Renal cortex interstitium (tissue), 15 donors: Measurements from ENCODE around the gene PSAP. TPM values are rescaled to one million over a fixed set of nuclear protein-coding genes. Genes with fewer than 3 reads are reported as not detected.
"Not testable (repeated sequence)": the region's sequence is repeated elsewhere in the genome, so short reads cannot be mapped to it uniquely, and the experiment has no call there.

ENCODE experiments used
- DNase-seq, 11 donors: peaks; one replicate each; pipeline ENCODE4 v3.0.0-alpha.2; 2013; ENCODE audit warnings: low read depth in 9 of 11, low spot score in 4 of 11; ENCODE audit errors: extremely low read depth in 1 of 11
- long read RNA-seq, 16 experiments: transcript quantifications; one replicate each; lab custom pipeline, GENCODE V29; 2026
- polyA plus RNA-seq, 3 donors: library from polyadenylated mRNA; unstranded; fragments of 120-200 nt; gene quantifications; one replicate each; pipeline ENCODE4 v1.2.1, GENCODE V29; 2013; ENCODE audit not compliant: insufficient read length in 3 of 3

Gene PSAP
- polyA plus RNA-seq = 100 to 1,000 TPM; 813 to 850 (median 831) TPM
- long read RNA-seq, donor 1, transcript PSAP-202 (14 exons, 2,872 nt) = major isoform, 111 of 270 reads
- long read RNA-seq, donor 1, partial matches to known transcripts = 121 of 270 reads
- long read RNA-seq, donor 1, other reads (novel, unspliced or antisense) = 37 of 270 reads
- long read RNA-seq, donor 2, transcript PSAP-202 (14 exons, 2,872 nt) = major isoform, 88 of 715 reads
- long read RNA-seq, donor 2, partial matches to known transcripts = 606 of 715 reads
- long read RNA-seq, donor 2, other reads (novel, unspliced or antisense) = 19 of 715 reads
- long read RNA-seq, donor 3, transcript PSAP-202 (14 exons, 2,872 nt) = major isoform, 200 of 448 reads
- long read RNA-seq, donor 3, partial matches to known transcripts = 170 of 448 reads
- long read RNA-seq, donor 3, other reads (novel, unspliced or antisense) = 78 of 448 reads
- long read RNA-seq, donor 4, transcript PSAP-202 (14 exons, 2,872 nt) = major isoform, 137 of 724 reads
- long read RNA-seq, donor 4, partial matches to known transcripts = 556 of 724 reads
- long read RNA-seq, donor 4, other reads (novel, unspliced or antisense) = 31 of 724 reads
- long read RNA-seq, donor 5 = 0 reads
- long read RNA-seq, donor 6, transcript PSAP-202 (14 exons, 2,872 nt) = major isoform, 96 of 289 reads
- long read RNA-seq, donor 6, partial matches to known transcripts = 163 of 289 reads
- long read RNA-seq, donor 6, other reads (novel, unspliced or antisense) = 30 of 289 reads
- long read RNA-seq, donor 7, transcript PSAP-202 (14 exons, 2,872 nt) = major isoform, 151 of 1,183 reads
- long read RNA-seq, donor 7, partial matches to known transcripts = 1,000 of 1,183 reads
- long read RNA-seq, donor 7, other reads (novel, unspliced or antisense) = 32 of 1,183 reads
- long read RNA-seq, donor 8, transcript PSAP-202 (14 exons, 2,872 nt) = major isoform, 222 of 629 reads
- long read RNA-seq, donor 8, partial matches to known transcripts = 353 of 629 reads
- long read RNA-seq, donor 8, other reads (novel, unspliced or antisense) = 54 of 629 reads
- long read RNA-seq, donor 9, transcript PSAP-202 (14 exons, 2,872 nt) = major isoform, 126 of 307 reads
- long read RNA-seq, donor 9, partial matches to known transcripts = 135 of 307 reads
- long read RNA-seq, donor 9, other reads (novel, unspliced or antisense) = 46 of 307 reads
- long read RNA-seq, donor 10, transcript PSAP-202 (14 exons, 2,872 nt) = major isoform, 131 of 328 reads
- long read RNA-seq, donor 10, partial matches to known transcripts = 158 of 328 reads
- long read RNA-seq, donor 10, other reads (novel, unspliced or antisense) = 38 of 328 reads
- long read RNA-seq, donor 11, transcript PSAP-202 (14 exons, 2,872 nt) = major isoform, 147 of 687 reads
- long read RNA-seq, donor 11, partial matches to known transcripts = 492 of 687 reads
- long read RNA-seq, donor 11, other reads (novel, unspliced or antisense) = 48 of 687 reads
- long read RNA-seq, donor 12, transcript PSAP-202 (14 exons, 2,872 nt) = major isoform, 60 of 108 reads
- long read RNA-seq, donor 12, partial matches to known transcripts = 35 of 108 reads
- long read RNA-seq, donor 12, other reads (novel, unspliced or antisense) = 12 of 108 reads
- long read RNA-seq, donor 13 = 0 reads
- long read RNA-seq, donor 14, transcript PSAP-202 (14 exons, 2,872 nt) = major isoform, 131 of 263 reads
- long read RNA-seq, donor 14, partial matches to known transcripts = 93 of 263 reads
- long read RNA-seq, donor 14, other reads (novel, unspliced or antisense) = 38 of 263 reads
- long read RNA-seq, donor 15, transcript PSAP-202 (14 exons, 2,872 nt) = major isoform, 57 of 121 reads
- long read RNA-seq, donor 15, partial matches to known transcripts = 44 of 121 reads
- long read RNA-seq, donor 15, other reads (novel, unspliced or antisense) = 20 of 121 reads
- long read RNA-seq, donor 16, transcript PSAP-202 (14 exons, 2,872 nt) = major isoform, 443 of 960 reads
- long read RNA-seq, donor 16, partial matches to known transcripts = 361 of 960 reads
- long read RNA-seq, donor 16, other reads (novel, unspliced or antisense) = 156 of 960 reads

DNA sequence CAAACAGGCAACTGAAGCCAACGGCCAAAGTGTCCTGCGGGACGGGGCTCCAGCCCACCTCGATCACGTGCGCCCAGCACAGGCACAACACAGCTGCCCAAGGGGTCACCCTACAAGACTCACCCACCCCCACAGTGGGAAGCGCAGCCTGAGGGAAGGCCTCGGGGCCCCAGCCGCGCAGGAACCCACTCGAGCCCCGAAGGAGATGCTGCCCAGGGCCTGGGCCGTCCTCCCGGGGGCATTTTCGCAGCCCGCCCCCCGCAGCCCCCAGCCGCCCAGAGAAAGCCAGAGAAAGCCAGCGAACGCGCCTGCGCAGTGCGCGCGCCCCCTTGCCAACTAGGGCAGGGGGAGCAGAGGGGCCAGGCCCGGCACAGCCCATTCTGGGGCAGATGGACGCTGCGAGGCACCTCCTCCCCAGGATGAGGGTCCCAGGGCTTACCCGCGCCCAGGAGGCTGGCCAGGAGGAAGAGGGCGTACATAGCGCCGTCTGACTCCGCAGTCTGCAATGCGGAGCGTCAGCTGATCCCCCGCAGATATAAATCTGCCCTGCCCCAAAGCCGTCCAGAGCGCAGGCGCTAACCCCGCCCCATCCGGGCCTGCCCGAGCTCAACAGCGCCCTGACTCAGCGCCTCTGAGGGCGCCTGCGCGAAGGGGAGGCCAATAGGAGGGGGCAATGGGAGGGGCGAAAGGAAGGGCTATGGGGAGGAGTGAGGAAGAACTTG is at the start of gene PSAP:
Gene PSAP, minus strand, starts transcription at position 509 of the 722 bp plus-strand sequence. Its CDS starts 30 bp downstream, at position 479.
- DNase-seq = peak; percentile 93 to 99 (median 97)

DNA sequence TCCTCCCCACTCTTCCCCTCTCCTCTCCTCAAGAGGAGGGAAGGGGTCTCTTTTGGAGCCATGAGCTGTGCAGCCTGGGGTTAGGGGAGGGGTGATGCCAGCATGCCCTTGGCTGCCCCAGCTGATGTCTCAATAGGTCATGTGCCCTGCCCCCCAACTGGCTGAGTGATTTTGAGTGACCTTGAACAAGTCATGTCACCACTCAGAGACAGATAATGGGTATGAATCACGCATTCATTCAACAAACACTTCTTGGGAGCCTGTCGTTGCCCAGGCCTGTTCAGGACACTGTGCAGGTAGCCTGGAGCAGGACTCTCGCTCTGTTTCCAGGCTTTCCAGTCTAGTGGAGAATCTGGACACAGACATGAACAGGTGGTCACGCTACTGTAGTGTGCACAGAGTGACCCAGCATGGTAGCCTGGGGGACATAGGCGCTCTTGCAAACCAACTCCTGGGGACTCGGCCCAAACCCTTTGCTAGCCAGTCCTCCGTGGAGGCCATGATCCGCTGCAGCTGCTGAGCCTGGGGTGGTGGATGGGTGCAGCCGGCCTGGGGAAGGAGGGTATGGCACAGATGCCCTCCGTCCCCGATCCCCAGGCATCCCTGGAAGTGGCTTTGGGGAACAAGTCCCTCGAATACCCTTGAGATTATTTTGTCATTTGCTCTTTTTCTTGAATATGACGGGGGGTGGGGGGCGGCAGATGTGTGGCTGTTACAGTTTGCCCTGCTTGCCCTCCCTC is 49.6 kb upstream of the PSAP start:
- DNase-seq = no peak

DNA sequence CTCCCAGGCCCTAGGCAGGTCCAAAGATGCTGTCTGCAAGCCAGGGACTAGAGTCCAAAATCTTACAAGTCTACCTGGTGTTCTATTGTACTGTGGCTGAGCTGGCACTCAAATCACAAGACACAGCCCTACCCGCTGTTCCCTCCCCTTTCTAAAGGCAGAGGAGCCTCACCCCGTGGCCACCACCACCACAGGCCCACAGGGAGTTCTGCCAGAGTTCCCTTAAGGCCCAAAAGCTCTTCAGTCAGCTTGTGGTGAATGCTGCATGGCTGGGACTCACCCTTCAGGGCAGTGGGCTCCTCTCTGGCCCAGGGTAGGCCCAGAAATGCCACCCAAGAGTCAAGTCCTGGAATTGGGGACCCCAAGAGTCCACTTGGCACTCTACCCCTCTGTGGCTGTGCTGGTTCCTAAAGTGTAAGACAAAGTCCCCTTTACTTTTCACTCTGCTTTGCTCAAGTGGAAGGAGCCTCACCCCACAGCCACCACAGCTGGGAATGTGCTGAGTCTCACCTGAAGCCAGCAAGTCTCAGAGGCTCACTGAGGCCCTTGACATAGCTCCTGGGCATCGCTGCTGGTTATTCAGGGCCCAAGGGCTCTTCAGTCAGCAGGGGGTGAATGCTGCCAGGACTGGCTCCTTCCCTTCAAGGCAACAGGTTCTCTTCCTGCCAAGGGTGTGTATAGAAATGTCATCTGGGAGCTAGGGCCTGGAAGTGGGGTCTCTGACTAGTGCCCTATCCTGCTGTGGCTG is 48.8 kb upstream of the PSAP start:
- no peak for DNase-seq

DNA sequence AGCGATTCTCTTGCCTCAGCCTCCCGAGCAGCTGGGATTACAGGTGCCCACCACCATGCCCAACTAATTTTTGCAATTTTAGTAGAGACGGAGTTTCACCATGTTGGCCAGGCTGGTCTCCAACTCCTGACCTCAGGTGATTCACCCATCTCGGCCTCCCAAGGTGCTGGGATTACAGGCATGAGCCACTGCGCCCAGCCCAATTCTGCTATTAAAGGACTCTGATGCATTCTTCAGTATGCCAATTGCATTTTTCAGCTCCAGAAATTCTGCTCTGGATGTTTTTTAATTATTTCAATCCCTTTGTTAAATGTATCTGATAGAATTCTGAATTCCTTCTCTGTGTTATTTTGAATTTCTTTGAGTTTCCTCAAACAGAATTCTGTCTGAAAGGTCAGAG is 47.3 kb upstream of the PSAP start:
- not testable (repeated sequence) for DNase-seq

DNA sequence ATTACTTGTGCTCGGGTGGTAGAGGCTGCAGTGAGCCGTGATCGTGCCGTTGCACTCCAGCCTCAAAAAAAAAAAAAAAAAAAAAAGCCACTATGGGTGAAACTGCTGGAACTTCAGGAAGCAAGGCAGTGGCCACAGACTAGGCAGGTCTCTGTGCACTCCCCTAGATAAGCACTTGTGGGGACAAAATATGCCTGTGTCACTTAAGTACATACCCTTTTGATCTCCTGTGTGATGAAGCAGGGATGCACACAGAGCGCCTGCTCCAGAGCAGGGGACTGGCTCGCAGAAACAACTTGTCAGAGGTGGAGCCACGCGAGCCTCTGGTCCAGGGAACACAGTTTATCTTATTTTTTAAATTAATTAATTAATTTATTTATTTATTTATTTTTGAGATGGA is 42.9 kb upstream of the PSAP start:
- DNase-seq = no peak

DNA sequence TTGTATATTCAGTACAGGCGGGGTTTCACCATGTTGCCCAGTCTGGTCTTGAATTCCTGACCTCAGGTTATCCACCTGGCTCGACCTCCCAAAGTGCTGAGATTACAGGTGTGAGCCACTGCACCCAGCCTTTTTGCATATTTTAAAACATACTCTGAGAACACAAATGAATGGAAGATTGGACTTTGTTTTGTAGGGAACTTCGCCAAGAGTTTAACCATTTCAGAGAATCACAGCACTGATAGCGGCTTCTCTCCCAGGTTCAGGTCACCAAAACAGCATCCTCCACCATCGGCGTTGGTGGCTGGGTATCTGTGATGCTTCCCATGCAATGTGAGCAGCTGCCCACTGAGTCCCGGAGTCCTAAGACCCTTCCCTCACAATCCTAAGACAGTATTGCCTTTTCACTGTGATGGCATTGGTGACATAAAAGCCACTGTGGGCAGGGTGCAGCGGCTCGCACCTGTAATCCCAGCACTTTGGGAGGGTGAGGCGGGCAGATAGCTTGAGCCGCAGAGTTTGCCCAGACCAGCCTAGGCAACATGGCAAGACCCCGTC is 42.3 kb upstream of the PSAP start:
- no peak for DNase-seq

DNA sequence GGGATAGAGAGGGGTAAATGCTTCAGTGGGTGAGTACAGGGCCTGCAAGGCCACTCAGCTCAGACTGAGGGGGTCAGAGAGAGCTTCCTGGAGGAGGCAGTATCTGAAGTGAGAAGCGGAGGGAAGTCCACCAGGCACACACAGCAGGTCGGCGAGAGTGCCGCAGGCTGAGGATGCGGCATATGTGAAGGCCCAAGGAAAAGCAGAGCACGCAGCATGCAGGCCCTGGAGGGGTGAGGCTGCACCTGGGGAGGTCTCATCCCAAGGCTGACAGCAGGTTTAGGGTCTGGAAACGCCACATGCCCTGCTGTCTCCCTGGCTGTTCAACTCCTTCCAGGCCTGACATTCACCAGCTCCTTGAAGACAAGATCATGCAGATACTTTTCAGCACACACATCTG is 40.4 kb upstream of the PSAP start:
- DNase-seq = no peak

DNA sequence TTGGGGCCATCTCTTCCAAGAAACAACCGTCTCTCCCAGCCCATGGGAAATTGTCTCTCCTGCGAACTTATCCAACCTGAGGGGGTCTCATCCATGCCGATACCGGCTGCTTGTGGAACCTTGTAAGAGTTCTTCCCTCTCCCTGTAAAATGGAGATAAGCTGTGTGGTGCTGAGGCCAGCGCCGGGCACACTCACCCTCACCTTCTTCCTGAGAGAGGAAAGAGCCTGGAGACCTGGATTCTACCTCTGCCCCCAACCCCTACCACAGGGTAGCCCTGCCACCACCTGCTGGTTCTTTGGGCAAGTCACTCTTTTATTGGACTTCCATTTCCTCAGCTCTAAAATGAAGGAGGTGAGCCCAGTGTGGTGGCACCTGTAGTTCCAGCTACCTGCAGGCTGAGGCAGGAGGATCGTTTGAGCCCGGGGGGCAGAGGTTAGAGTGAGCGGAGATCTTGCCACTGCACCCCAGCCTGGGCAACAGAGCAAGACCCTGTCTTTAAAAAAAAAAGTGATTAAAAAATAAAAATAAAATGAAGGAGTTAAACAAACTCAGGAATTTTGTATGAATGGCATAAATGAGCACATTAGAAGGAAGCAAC is 38.4 kb upstream of the PSAP start:
- peak in 1 of 11 donors; percentile 11 for DNase-seq

DNA sequence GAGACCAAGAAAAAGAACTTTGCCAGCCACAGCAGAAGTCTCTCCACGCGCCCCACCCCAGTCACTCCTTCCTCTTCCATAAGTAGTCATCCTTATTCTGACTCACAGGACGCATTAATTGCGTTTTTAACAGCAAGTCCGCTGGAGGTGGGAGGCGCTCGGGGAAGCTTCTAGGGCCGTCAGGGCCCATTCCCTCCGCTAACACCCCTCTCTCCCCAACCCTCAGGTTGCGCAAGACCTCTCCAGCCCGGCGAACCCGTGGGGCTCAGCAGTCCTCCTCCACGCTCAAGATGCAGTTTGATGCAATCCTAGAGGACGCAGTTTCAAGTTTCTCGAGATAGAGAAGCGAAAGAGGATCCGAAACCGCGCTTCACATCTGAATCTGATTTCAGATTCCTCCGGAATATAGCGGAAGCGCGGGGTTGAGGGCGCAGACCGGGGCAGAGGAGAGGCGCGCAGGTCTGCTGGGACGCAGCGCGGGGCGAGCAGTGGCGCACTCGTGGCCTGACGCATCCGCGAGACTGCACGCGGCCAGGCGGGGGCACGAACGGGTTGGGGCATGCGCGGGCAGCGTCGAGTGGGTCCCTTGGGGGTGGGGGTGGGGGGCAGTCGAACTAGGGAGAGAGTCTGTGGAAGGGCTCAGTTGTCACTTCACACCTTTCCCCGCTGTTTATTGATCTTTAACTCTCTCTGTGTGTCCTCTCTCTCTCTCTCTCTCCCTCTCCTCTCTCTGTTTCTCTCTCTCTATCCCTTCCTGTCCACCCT is 37.8 kb upstream of the PSAP start:
- peak in 10 of 11 donors; percentile 21 to 55 (median 38) for DNase-seq

DNA sequence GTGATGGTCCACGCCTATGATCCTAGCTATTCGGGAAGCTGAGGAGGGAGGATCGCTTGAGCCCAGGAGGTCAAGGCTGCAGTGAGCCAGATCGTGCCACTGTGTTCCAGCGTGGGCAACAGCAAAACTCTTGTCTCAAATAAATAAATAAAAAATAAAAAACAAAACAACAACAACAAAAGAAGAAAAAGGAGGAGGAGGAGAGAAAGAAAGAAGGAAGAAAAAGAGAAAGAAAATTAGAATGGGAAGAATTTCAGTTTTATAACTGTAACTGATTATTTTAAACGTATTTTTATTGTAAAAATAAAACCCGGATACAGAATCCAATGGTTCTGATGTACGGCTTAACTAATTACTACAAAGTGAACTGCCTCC is 37.2 kb upstream of the PSAP start:
- DNase-seq = no peak

DNA sequence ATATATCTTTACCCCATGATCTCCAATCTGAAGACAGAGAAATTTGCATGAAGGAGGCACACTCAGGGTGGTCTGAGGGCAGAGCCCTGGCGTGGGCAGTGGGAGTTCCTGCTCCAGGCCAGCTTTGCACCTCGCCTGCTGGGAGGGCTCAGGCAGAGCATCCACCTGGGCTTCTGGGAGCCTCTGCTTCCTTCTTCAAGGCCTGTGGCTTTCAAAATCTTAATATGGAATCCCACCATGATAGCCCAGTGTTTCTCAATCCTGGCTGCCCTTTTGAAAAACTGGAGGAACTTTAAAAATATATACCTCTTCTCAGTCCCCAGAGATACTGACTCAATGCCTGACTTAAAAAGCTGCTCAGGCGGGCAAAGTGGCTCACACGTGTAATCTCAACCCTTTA is 36.7 kb upstream of the PSAP start:
- no peak for DNase-seq

DNA sequence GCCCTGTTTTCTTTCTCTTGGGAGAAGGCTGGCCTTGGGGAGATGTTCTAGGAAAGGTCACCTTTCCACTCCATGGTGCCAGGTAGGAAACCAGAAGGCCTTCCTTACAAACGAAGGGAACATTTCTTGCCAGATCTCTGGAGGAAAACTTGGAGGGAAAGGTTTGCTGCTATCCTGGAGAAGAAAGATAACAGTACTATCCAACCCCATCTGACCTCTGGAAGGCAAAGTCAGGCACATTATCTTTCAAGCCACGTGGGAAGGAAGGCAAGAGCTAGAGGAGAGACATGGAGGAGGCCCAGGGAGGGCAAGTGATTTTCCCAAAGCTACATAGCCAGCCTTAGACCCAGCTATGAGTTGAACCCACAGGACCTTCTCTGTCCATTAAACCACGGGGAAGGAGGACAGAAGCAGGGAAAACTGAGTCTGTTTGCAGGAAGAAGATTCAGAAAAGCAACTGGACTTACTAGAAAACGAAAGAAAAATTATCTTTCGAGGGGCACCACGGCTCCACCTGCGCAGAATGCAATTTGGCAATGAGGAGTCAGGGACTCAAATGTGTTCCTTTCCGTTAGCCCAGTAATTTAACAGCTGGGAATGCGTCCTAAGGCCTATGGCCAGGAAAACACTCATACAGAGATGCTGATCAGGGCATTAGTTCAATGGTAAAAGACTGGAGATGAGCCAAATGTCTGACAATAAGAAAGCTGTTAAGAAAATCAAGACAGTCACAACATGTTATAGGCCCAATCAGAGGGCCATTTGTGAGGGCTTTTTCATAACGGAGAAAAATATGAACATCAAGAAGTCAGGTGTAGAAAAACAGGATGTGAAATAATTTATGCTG is 32.0 kb upstream of the PSAP start:
- no peak for DNase-seq

DNA sequence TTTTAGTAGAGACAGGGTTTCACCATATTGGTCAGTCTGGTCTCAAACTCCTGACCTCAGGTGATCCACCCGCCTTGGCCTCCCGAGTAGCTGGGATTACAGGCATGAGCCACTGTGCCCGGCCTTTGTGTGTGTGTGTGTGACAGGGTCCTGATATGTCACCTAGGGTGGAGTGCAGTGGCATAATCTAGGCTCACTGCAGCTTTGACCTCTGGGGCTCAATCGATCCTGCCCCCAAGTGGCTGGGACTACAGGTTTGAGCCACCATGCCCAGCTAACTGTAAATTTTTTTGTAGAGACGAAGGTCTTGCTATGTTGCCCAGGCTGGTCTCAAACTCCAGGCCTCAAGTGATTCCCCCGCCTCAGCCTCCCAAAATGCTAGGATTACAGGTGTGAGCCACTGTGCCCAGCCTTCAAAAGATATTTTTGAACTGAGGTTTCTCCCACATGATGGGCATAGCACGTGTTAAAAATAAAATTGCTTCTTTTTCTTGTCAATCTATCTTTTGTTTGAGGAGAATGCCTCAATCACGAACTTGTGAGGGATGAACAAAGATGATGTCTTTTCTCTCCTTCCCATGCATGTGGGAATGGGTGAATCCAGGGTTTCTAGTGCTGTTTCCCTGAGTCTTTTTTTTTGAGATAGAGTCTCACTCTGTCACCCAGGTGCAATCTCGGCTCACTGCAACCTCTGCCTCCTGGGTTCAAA is 30.8 kb upstream of the PSAP start:
- DNase-seq = no peak
